ENCODE measurements around the gene ZBTB33. TPM values are rescaled to one million over a fixed set of nuclear protein-coding genes. Genes with fewer than 3 reads are reported as not detected.

ZBTB33 gene, protein sequence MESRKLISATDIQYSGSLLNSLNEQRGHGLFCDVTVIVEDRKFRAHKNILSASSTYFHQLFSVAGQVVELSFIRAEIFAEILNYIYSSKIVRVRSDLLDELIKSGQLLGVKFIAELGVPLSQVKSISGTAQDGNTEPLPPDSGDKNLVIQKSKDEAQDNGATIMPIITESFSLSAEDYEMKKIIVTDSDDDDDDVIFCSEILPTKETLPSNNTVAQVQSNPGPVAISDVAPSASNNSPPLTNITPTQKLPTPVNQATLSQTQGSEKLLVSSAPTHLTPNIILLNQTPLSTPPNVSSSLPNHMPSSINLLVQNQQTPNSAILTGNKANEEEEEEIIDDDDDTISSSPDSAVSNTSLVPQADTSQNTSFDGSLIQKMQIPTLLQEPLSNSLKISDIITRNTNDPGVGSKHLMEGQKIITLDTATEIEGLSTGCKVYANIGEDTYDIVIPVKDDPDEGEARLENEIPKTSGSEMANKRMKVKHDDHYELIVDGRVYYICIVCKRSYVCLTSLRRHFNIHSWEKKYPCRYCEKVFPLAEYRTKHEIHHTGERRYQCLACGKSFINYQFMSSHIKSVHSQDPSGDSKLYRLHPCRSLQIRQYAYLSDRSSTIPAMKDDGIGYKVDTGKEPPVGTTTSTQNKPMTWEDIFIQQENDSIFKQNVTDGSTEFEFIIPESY
- total RNA-seq (2022; extraction: Qiagen RNA extraction; ENCODE audit: low read depth), result 7.3 to 12.8 TPM (median 11.2 TPM) in 5 replicates

DNA sequence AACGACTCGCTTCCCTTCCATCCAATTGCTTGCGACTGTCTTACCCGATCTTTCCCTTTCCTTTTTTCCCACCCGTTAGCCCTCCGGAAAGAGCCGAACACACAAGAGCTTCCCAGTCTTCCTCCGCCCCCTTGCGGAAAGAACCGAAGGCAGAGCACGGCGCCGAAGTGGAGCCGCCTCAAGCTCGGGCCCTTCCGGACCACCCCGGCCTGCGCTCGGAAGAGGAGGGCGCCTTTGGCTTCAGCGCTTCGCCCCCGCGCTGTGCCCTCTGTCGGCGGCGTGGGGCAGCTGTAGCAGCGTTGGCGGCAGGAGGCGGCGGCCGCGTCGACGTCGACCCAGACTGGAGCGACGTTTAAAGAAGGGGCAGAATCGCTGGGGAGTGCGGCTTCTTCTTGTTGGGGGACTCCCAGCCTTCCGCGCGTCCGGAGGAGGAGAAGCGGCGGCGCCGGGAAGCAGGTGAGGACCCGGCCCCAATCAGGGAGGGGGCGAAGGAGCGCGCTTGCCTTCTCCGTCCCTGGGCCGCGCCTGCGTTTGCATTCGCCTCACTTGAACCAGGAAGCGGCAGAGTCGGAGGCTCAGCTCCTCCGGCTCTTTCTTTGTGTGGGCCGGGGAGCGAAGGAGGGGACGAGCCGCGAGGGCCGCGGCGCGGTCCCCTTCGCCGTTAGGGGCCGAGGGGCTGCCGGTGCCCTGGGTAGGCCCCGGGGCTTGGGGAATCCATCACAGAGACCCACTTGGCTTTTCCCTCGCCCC is at the start of gene ZBTB33:
TSS of gene ZBTB33 (plus strand) at position 291 of the 750 bp plus-strand sequence. CDS start 2,604 bp downstream, outside the sequence.

Other genes with a start within 250 kb of the ZBTB33 start
- gene RHOXF2B, start 173.1 kb upstream of the ZBTB33 start, total RNA-seq (2022; extraction: Qiagen RNA extraction; ENCODE audit: low read depth), result not detected in 5 replicates
- not detected in 5 replicates for gene RHOXF1, start 134.9 kb upstream of the ZBTB33 start, total RNA-seq (2022; extraction: Qiagen RNA extraction; ENCODE audit: low read depth)
- gene RHOXF2, start 92.2 kb upstream of the ZBTB33 start, total RNA-seq (2022; extraction: Qiagen RNA extraction; ENCODE audit: low read depth), result not detected in 5 replicates
- gene TMEM255A, start 60.6 kb downstream of the ZBTB33 start, total RNA-seq (2022; extraction: Qiagen RNA extraction; ENCODE audit: low read depth), result 0.27 to 0.49 TPM (median 0.42 TPM) in 5 replicates
- gene ATP1B4, start 111.3 kb downstream of the ZBTB33 start, total RNA-seq (2022; extraction: Qiagen RNA extraction; ENCODE audit: low read depth), result 0.03 TPM in 1 of 5 replicates, not detected in the others
- gene LAMP2, start 218.5 kb downstream of the ZBTB33 start, total RNA-seq (2022; extraction: Qiagen RNA extraction; ENCODE audit: low read depth), result 83.4 to 104 TPM (median 99.7 TPM) in 5 replicates

All from A549 treated with GW870086 at 1 μM for 4 hours (cell line).